Stimulated activated CD4-positive, alpha-beta T cell treated with anti-CD3 and anti-CD28 coated beads, TNF-alpha, amount 100 ng/mL, for 48 hours (primary cell): ENCODE data around the gene HTR7.

Source experiments
- DNase-seq, 3 donors: peaks; one replicate each; pipeline ENCODE4 v3.0.0-alpha.2; 2020; ENCODE audit warnings: low read depth in 3 of 3

HTR7 gene

GRCh38 chr10:90740265-90740664, 117.6 kb downstream of the HTR7 start:
- no peak for DNase-seq

DNA sequence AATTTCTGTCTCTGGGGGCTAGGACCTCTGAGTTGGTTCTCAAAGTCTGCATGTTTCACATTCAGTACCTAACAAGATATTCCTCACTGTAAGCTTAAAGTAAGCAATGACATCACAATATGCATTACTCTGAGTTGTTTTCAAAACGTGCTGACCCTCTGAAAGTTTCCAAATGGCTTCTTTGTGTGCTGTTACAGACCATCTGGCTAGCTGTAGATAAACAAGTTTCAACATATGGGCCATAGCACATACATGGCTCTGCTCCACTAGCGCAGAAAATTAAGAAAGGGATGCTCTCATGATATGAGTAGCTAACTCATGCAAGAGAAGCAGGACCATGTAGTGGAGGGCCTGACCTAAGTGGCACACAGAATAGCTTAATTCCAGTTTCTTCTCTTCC, 119.0 kb downstream of the HTR7 start:
- DNase-seq: no peak

GRCh38 chr10:90734415-90734814, 123.4 kb downstream of the HTR7 start:
- DNase-seq: no peak

- DNase-seq: no peak
These were observed 125.3 kb downstream of the HTR7 start for GRCh38 chr10:90732581-90732980.

DNA sequence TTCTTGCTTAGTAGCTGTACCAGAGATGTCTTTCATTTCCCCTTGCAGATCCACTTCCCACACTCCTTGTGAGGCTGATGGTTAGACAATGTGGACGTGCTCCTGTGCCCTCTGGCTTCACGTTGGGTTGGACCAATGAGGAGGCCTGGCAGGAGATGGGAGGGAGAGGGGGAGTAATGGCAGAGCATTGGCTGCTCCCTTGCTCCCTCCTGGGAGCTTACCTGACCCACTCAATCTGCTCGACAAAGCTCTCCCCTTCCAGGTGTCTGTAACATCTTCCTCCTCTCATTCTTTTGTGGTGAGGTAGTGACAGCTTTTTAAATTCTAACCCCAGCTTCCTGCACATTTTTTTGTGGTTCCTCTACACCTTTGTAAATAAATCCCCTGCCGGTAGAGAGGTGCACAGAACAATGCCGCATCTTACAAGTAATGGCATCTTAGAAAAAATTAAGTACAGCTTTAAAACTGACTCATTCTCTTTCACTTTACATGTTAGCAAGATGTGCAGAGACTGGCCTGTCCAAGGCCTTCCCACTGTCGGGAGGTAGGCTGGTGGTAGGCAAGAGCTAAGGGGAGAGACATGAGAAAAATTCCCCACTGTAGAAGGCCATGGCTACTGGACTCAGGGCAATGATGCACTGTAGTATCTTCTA, 134.3 kb downstream of the HTR7 start:
- DNase-seq: no peak

DNA sequence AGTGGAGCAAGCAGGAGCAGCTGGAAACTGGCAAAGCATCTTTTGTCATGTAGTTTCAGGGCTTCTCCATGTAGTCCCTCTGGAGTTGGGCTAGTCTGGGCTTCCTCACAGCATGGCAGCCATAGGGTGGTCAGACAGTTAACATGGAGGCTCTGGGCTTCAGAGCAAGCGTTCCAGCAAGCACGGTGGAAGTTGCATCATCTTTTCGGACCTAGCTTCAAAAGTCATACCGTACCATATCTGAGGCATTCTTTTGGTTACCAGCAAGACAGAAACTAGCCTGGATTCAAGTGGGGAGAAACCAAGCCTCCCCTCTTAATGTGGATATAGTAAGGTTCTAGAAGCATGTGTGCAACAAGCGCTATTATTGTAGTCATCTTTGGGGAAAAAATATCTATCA, 135.0 kb downstream of the HTR7 start:
- DNase-seq: no peak

GRCh38 chr10:90718182-90718581, 139.7 kb downstream of the HTR7 start:
- no peak for DNase-seq

GRCh38 chr10:90712529-90712928, 145.3 kb downstream of the HTR7 start:
- DNase-seq: no peak

DNA sequence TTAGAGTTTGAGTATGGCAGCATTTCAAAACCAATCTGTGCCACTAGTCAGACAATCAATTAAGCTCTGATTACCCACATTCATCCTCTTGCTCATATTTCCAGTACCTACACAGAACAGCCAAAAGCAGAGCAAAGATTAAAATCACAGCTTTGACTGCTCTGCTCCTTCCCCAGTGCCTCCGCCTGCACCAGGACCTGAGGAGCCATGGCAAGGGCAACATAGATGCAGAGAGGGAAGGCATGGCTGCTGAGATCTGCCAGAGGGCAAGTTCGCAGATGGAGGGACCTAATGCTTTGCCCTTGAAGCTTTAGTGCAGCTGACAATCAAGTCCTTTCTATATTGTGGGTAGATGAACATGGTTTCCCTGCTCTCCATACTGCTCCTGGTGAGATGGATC, 148.1 kb downstream of the HTR7 start:
- no peak for DNase-seq

GRCh38 chr10:90707657-90708056, 150.2 kb downstream of the HTR7 start:
- DNase-seq: no peak

- no peak for DNase-seq
These were observed 156.4 kb downstream of the HTR7 start for GRCh38 chr10:90701428-90701827.

DNA sequence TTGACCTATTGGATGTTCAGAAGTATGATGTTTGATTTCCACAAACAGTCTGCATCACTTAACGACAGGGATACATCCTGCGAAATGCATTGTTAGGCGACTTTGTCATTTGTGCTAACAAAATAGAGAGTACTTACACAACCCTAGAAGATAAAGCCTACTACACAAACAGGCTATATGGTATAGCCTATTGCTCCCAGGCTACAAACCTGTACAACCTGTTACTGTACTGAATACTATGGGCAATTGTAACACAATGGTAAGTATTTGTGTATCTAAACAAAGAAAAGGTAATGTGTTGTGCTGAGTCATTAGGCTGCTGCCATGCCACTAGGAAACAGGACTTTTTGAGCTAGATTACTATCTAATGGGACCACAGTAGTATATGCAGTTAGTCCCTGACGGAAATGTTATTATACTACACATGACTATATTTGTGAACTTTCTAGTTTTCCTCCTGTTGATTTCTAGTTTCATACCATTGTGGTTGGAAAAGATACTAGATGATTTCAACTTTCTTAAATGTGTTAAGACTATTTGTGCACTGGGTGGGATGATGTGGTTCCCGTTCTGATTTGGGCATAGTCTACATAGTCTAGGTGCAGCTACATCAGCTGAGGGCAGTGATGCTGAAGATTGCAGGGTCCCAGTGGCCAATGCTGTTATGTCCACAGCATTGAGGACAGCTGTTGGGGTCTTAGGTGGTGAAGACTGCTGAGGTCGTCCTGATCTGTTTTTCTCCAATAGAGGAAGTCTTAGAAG, 161.7 kb downstream of the HTR7 start:
- DNase-seq: no peak
